GM18873 (cell line): Measurements from ENCODE around the gene PSMB5.

Source experiments
- ATAC-seq: cut with Tn5 transposase; IDR thresholded peaks from one replicate; pipeline ENCODE4 v1.9.1; 2021; ENCODE audit warnings: mild to moderate bottlenecking, moderate library complexity, moderate number of reproducible peaks; ENCODE audit not compliant: unreplicated experiment, low FRiP score

The PSMB5 gene

DNA sequence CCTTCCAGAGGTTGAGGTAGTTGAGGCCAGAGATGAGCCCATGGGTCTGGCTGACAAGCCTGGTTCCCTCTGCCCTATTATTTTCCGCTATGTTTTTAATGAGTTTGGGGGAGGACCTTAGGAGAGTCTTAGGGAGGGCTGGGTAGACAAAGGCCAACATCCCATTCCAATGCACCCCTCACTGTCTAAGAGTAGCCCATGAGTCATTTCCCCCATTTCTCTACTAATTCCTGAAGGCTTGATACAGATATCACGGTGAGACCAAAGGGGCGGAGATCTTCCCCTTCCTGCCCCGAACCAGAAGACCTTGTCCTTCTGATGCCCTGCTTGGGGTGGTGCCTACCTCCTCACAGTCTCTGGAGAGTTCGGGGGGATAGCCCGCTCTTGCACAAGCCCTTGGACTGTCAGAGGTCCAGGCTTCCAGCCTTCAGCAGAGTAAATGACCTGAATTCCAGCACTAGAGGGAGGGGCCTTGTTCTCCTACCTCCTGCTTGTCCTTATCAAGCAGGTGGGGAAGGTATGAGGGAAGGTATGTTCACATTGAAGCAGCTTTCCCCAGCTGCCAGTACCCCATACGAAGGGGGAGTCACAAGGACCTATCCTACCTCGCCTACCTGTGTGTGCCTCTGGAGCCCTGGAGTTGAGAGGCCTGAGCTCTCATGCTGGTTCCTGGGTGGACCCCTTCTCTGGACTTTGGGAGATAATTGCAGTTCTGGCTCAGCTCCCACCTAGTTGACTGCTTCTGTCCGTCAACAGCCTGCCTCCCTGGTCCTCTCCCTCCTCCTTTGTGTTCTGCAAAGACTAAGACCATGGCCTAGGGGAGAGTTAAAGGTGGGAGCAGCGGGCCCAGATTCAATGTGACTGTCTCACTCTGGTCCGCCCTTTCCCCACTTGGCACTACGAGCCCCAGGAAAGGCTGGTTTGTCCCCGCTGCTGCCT lies 11.0 kb upstream of the PSMB5 start:
- no peak for ATAC-seq

DNA sequence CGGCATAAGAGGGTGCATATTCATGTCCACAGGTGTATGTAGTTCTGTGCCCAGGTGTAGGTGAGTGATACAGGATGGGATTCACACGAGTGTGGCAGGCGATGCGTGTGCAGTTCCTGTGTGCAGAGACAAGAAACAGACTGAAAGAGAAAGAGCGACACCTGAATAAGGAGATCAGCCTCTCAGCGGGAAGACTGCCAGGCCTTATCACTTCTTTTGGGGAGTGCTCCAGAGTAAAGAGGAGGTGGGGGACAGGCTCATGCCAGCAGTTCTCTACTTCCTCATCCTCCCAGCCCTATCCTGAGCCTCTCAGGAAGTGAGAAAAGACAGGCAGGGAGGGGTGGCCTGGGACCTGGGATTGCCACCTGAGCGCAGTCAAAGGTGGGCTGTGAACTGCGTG lies 10.1 kb upstream of the PSMB5 start:
- no peak for ATAC-seq

DNA sequence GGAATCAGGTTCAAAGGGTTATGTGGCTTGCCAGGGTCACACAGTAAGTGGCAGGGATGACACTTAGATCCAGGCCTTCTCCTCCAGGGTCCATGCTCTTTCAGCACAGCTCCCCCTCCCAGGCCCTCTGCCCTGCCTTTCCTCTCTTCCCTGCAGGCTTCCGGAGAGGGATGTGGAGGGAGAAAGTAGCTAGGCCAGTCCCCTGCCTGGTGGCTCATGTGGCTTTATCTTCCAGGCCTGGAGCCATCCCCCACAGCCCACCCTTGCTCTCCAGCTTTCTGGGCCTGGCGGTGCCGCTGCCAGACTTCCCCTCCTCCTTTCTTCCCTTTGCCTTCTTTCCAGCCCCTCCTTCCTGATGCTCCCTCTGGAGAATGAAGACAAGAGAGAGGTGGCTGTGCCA lies 9.1 kb upstream of the PSMB5 start:
- ATAC-seq, result no peak

DNA sequence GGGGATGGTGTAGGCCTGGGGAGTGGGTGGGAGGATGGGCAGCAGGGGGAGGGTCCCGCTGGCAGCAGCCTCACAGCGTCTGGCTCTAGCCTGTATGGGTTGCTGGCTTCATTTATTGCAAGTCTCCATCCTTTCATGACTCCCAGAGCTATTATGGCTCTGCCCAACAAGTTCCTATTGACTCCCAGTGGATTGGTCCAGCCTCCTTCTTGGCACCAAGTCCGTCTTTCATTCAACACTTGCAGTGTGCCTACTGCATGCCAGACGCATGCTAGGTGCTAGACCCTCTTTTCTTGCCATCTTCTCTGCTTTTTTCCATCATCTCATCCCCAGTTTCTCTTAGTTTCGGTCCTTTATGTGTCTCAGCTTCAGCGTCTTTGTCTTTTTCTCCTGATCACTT lies 8.4 kb upstream of the PSMB5 start:
- no peak for ATAC-seq

DNA sequence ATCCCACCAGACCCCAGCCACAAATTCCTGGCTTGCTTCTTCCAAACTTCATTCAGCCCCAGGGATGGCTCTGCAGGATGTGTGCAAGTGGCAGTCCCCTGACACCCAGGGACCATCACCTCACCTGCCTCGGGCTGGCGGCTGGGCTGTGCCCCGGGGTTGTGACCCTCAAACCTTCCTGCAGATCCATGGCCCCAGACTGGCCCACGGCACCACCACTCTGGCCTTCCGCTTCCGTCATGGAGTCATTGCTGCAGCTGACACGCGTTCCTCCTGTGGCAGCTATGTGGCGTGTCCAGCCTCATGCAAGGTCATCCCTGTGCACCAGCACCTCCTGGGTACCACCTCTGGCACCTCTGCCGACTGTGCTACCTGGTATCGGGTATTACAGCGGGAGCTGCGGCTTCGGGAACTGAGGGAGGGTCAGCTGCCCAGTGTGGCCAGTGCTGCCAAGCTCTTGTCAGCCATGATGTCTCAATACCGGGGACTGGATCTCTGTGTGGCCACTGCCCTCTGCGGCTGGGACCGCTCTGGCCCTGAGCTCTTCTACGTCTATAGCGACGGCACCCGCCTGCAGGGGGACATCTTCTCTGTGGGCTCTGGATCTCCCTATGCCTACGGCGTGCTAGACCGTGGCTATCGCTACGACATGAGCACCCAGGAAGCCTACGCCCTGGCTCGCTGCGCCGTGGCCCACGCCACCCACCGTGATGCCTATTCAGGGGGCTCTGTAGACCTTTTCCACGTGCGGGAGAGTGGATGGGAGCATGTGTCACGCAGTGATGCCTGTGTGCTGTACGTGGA lies 7.7 kb upstream of the PSMB5 start, which contains the start of gene PSMB11:
PSMB11 (plus strand) TSS at position 51 of the 804 bp plus-strand sequence; CDS start at position 65, 14 bp downstream.
- no peak for ATAC-seq

DNA sequence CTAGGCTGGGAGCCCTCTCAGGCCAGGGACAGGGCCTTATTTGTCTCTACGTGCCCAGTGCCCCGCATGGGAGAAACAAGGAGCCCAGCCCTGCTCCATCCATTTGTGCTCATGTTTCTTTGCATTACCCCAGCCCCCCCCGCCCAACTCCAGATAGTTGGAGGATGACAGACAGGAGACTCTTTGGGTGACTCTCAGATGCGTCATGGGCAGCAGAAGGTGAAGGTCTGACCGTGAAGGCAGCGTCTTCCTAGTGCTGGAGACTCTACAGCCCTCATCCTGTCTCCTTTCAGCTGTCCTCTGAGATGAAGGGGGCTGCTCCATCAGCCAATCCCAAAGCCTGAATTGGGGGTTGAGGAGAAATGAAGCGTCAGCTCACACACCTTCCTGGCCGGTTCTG lies 7.0 kb upstream of the PSMB5 start:
- ATAC-seq, result no peak

DNA sequence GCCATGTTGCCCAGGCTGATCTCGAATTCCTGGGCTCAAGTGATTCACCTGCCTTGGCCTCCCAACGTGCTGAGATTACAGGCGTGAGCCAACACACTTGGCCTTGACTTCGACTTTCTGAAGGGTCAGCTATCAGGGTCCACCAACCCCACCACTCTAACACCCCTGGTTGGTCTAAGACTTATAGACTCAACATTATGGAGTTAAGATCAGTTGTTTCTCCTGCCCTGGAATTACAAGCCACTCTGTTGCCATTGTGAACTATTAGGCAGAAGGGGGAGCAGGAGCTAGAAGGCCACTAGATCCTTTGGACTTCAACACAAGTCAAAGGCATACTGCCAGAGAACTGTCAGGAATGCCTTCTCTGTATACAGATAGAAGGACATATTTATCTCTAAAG lies 5.4 kb upstream of the PSMB5 start:
- no peak for ATAC-seq

DNA sequence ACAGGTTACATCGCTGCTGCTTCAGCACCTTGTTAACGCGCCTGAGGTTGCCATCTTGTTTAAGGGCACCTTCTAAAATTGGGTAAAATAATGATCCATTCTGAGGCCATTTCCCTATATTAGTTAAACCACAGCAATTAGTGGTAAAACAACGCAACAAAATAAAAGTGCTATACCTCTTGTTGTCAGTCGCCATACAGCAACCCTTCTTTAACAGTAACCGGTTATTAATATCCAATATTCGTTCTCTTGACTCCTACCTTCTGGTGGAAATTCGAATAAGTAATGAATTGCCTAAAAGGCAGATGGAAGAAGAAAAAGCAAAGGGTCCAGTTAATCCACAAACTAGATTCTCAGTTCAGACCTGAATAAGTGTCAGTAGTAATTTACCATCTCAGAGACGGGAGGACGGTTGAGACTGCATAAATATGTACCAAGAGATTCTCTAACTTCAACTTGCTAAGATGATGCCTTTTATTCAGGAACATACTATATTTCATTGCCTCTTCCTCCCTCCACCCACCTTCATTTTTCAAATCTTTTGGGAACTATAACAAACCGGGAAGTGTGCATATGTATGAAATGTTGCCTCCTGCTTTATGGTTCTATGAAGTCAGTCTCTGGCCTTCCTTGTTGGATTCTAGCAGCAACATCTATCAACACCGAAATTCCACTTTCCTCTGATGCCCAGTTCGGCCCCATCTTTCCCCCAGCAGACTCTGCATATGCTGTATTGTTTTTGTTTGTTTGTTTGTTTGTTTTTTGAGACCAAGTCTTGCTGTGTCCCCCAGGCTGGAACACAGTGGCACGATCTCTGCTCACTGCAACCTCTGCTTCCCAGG lies 824 bp upstream of the PSMB5 start:
- ATAC-seq, result no peak

DNA sequence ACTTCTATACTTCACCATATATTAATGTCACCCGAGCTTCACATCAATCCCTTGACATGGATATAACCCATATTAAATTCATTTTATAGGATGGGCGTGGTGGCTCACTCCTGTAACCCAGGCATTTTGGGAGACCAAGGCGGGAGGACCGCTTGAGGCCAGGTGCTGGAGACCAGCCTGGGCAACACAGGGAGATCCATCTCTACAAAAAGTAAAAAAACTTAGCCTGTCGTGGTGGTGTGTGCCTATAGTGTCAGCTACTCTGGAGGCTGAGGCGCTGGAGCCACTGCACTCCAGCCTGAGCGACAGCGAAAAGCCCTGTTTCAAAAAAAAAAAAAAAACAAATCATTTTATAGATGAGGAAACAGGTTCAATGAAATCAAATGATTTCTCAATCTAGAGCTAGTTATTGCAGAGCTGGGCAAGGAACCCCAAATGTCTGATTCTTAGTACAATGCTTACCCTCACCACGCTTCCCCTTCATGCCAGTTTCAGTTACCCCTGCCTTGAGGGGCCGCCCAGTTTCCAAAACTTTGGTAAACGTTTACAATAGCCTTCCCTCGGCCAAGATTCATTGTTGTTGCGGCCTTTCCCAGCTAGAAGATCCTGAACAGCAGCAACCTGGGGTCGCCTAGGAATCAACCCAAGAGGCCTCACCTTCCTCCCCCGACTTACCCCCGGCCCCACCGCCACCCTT lies 751 bp downstream of the PSMB5 start:
- no peak for ATAC-seq

DNA sequence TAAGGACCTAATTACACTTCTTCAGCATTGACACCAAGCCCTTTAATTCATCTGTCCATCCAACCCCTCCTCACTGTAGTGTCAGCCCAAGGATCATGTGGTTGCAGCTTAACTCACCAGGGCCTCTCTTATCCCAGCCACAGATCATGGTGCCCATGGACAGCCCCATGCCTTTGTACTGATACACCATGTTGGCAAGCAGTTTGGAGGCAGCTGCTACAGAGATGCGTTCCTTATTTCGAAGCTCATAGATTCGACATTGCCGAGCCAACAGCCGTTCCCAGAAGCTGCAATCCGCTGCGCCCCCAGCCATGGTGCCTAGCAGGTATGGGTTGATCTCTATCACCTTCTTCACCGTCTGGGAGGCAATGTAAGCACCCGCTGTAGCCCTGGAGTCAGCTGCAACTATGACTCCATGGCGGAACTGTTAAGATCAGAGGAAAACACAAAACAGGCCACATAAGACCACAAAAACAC lies 1.4 kb downstream of the PSMB5 start:
- no peak for ATAC-seq

DNA sequence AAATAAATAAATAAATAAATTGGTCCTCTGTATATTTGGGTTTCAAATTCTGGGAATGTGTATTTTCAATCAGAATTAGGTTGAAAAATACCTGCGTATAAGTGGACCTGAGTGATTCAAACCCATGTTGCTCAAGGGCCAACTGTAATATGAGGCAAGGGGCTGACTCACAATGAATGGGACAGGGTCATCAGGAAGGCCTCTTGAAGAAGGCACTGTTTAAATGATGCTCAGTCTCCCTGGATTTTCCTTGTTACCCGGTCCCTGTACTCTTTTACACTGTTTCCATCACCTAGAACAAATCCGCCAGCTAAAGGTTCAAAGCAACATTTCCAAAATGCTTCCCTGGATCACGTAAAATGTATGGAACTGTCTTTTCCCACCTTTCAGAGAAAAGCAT lies 3.8 kb downstream of the PSMB5 start:
- ATAC-seq, result no peak

DNA sequence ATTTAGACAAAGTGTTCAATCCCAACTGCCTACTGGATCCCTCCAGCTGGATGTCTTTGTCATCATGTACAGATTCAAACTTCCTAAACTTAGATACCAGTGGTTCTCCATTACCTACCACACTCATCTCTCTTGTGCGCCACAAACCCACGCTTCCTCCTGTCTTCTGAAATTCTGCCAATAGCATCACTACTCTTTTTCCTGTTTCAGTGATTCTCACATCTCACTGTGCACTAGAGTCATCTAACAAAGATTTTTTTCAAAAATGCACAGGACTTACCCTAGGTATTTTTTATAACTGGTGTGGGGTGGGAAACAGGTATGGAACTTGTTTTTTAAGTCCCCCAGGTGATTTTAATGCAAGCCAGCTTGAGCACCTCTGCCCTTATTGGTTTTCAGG lies 5.9 kb downstream of the PSMB5 start:
- no peak for ATAC-seq

DNA sequence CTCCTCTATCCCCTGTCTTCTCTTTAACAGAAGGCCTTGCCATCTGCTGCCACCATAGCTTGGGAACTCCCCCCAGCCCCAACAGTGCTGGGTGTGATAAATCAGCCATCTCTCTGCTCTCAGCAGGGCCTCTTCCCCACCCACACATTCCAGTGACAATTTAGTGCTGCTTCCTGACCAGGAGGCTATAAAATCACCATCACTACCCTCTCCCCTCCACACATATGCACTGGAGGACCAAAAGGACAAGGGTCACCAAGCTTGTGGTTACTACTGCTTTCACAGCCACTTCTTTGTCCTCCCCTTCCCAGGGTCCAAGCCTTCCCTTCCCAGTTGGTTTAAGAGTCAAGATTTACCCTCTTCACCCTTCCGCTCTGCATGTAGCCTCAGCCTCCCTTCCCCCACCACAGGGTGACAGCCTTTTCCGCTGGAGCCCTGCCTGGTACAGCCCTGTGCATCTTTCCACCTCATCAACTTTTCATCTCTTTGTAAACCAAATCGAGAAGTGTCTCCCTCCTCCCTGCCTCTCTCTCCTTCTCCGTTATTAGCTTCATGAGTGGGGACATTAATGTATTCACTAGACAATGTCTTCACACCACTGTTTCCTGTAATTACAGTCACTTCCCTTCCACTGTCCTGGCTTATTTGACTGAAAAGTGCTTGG lies 9.4 kb downstream of the PSMB5 start:
- no peak for ATAC-seq

DNA sequence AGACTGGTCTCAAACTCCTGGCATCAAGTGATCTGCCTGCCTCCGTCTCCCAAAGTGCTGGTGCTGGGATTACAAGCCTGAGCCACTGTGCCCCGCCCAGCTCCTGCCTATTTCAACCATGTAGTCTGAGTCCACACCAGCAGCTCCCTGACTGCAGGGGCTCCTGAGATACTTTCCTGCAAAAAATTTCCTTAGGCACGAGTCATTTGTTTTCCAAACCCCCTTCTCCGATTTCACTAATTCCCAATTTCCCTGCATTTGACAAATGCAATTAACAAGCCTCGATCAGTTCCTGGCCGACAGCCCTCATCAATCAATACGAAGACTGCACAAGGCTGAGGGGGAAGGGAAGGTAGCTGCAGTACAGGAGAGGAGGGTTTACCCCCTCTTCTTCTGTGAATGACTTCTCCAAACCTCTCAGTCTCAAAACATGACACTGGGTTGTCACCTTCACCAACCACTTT lies 10.1 kb downstream of the PSMB5 start:
- ATAC-seq, result no peak

DNA sequence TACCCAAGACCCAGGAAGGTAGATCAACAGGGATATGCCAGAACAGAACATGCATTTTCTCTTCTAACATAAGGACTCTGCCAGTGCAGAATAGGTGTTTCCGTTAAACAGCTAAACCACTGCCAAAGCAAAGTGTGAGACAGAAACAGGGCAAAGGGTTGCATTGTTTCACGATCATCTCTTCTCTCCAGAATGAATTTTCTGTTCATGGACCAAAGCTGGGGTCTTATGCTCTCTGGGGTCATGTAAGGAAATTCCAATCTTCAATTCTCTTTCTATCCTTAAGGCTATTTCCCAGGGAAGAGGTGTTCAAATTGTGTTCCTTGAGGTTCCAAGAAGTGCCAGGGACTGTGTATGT lies 10.9 kb downstream of the PSMB5 start:
- ATAC-seq, result no peak

DNA sequence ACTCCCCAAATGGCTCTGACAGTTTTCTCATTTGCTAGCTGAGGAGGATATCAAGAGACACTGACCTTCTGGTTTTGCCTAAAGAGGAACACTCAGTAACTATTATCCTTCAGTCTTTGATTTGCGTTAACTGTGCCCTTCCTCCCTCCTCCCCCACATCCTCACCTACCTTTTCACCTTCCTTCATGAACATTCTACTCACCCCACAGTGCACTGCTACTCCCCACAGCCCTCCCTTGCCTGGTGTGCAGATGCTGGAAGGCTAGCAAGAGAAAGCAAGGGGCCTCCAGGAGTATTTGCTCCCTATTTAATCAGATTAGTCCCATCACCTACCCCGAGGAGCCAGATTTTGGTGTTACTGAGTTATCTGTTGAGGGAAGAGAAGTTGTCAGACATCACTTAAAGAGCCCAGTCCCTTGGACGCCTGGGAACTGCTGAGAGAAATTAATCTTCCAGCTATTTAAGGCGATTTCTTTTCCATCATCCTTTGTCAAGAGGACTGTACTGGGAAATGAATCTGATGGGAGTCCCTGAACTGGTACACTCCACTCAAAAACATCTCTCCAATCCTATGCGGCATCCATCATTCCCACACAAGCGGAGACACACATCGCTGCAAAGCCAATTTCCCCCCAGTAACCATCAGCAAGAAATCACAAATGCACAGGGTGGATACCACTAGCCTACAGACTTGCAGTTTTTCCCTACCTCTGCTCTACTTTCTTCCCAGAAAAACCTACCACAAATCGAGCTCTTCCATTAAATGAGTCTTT lies 11.5 kb downstream of the PSMB5 start:
- no peak for ATAC-seq

DNA sequence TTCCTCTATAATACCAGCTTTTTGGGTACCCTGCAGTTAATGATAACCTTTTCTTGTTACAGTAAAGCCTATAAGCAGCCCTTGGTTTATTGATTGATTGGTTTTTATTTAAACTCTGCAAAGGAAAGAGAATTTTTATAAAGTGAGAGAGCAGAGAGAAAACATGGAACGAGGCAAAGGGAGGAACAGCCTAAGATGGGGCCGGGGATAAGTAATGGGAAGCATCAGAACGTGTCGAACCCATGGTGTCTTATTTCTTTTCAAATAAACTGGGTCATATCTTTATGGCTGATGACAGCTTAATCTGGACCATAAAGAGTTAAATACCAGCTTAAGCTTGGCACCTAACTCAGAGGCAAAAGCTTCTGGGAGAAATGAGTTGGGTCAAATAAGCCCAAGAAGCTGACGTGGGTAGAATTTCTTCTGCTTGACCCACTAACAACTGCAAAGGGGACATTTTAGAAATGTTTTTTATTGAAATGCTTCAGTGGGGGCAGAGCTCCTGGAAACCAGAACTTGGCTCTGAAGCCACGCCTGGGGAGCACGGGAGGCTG lies 12.7 kb downstream of the PSMB5 start:
- no peak for ATAC-seq

DNA sequence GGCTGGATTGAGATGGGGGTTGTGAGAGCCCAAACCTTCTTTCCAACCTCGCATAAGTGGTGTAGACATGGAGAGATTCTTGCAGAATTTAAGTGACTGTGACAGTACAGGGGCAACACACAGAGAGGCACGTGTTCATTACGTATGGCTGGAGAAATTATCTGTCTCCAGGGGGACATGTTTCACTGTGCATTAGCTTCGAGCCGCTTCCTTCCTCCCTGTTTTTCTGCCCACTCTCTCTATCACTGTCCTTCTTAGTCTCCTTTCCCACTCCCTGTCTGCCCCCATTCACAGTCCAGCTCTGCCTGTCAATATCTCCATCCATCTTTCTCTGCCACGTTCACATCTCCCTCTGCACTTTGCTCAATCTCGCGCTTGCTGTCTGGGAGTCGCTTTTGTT lies 13.3 kb downstream of the PSMB5 start:
- no peak for ATAC-seq
